HG03095 (cell line): ENCODE measurements around the gene TTYH3.
"Not testable (repeated sequence)": the region's sequence is repeated elsewhere in the genome, so short reads cannot be mapped to it uniquely, and the experiment has no call there.

Experiments used
- ATAC-seq: cut with Tn5 transposase; IDR thresholded peaks from one replicate; pipeline ENCODE4 v1.9.1; 2021; ENCODE audit warnings: moderate library complexity; ENCODE audit not compliant: unreplicated experiment

The TTYH3 gene

DNA sequence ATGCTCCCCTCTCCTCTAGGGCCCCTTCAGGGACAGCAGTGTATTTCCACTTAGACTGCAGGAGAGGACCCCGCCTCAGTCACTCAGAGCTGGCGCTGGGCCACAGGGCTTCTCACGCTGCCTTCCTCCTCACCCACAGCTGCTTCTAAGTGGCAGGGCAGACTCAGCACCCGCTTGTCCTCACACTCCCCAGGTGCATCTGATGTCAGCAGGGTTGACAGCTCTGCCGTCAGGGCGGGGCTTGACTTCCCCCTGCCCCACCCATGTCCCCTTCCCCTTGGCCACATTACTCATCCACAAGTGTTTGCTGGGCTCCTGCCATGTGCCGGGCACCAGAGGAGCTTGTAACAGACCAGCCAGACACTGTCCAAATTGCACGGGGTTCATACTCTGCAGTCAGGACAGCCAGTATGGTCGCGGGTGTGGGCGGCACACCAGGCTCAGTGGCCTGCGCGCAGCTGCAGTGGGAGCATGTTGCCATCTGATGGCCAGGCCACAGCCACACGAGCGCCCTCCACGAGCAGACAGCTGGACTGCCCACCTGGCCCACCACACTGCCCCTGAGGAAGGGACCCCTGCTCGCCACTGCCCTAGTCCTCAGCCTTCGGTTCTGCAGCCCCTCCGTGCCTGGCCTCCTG, 29.3 kb upstream of the TTYH3 start:
- no peak for ATAC-seq

- no peak for ATAC-seq
Measured at GRCh38 chr7:2603044-2603965, 28.5 kb upstream of the TTYH3 start.

DNA sequence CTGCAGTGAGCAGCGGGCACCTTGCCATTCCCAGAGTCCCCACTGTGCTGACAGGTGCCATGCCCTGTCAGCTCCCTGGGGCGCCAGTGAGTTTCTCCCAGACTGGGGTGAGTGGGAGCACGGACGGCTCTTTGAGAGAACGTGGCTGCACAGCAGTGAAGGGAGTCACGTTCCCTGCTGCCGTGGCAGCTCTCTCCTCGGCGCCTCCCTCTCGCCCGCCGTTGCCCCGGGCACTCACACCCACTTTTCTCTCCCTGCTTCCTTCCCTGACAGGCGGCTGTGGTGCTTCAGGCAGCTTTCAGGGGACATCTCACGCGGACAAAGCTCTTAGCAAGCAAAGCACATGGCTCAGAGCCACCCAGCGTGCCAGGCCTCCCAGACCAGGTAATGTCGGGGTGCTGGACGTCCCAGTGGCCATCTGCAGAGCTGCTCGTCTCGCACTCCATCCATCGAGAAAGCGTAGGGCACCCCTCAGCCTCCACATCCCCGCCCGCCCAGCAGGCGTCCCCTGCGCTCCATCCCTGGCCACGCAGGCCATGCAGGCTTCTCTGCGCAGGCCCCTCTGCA, 27.1 kb upstream of the TTYH3 start:
- ATAC-seq: no peak

GRCh38 chr7:2605608-2606538, 25.9 kb upstream of the TTYH3 start:
- ATAC-seq: no peak

DNA sequence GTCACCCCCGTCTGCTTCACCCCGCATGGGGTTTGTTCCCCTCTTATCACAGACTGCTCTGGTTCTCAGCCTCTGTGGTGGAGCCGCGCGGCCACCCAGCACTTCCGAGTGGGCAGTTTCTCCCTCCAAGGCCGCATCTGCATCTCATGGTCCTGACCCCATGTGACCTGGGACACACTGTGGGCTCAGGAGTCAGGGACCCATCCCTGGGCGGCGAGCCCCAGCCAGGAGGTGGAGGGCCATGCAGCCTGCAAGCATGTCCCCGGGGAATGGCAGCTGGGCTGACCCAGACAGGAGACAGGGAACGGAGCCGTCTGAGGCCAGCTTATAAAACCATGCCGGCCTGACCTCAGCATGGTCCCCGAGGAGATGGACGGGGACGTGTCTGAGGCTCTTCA, 25.2 kb upstream of the TTYH3 start:
- ATAC-seq: no peak

- ATAC-seq: no peak
Measured at GRCh38 chr7:2607122-2607922, 24.5 kb upstream of the TTYH3 start.

DNA sequence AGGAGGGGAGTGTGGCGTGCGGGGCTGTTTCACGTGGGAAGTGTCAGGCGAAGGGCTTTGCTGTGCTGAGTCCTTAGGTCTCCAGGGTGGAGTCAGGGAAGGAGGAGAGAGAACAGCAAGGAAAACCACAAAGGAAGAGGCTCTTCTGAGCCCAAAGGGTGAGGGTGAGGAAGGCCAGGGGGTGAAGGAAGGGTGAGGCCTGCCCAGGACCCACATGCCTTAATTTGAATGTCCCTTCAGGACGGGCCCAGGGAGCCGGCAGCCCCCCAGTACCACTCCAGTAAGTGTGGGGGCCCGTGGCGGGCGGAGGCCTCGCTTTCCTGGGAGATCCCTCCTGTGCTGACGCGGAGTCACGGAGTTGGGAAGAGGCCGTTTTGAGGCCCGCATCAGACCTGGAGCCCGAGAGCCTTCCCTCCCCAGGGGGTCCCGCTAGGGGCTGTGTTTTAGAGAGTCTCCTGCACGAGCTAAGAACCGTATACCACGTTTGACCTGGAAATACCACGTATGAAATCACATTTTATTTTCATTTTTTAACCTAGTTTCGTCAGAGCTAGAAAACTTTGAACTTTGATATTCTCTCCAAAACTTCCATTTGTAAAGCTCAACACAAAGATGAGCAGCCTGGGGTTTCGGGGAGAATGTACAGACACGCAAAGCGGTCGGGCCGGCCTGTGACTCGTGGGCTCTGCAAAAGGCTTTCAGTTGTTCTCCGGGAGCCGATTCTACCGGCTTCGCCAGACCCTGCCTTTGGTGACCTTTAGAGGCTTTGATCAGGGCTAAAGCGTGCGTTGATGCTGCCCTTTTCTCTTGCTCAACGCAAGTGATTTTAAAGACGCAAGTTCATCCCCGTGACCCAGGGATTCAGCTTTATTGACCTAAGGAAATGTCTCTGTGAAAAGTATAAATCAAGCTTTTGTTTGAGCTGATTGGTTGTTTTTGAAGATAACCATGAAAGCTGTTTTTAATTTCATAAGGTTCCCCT, 23.6 kb upstream of the TTYH3 start:
- ATAC-seq: no peak

DNA sequence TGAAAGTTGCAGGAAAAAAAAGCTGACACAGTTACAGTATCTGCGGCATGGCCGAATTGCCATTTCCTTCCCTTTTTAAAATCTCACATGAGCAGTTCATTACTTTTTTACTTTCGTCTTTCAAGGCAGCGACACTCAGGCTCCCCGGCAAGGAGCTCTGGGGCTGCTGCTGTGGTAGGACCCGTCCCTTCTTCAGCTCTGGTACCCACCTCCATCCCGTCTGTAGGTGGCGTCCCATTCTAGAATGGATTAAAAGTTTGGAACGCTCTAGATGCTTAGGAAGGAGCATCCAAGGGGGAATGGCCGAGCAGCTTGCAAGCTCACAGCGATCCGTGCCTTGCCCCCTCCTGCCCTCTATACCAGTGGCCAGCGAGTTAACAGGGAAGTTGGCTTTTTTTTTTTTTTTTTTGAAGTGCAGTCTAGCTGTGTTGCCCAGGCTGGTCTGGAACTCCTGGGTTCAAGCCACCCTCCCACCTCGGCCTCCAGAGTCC, 22.8 kb upstream of the TTYH3 start:
- no peak for ATAC-seq

DNA sequence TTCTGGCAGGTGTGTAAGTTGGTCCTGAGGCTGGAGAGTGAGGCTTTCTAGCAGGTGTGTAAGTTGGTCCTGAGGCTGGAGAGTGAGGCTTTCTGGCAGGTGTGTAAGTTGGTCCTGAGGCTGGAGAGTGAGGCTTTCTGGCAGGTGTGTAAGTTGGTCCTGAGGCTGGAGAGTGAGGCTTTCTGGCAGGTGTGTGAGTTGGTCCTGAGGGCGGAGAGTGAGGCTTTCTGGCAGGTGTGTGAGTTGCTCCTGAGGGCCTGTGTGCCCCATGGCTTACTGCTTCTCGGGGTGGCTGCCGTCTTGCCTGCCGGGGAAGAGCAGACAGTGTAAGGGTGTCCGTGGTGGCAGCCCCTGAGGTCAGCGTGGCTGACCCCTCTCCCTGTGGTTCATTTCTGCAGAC, 22.1 kb upstream of the TTYH3 start:
- not testable (repeated sequence) for ATAC-seq

DNA sequence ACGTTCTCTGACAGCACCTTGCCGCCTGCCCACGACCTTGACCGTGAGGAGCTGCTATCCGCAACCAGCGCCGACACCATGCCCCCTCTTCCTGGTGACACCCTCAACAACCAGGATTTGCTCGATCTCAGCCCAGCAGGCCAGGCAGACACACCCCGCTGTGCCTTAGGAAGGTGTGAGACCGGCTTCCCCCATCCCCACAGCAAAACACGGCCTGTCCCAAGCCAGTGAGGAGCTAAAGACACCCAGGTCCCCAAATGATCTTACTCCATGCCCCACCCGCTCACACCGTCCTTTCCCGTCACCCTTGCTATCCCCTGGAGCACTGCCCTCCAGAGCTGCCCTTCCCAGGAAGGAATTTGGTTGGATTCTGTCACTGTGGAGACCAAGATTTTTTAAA, 21.3 kb upstream of the TTYH3 start:
- no peak for ATAC-seq

GRCh38 chr7:2610898-2611297, 20.9 kb upstream of the TTYH3 start:
- ATAC-seq: no peak

- no peak for ATAC-seq
Measured at GRCh38 chr7:2611401-2611800, 20.4 kb upstream of the TTYH3 start.

- no peak for ATAC-seq
Measured at GRCh38 chr7:2611922-2612321, 19.9 kb upstream of the TTYH3 start.

- ATAC-seq: no peak
Measured at GRCh38 chr7:2612445-2613097, 19.2 kb upstream of the TTYH3 start.

GRCh38 chr7:2613098-2613930, 18.5 kb upstream of the TTYH3 start:
- no peak for ATAC-seq

DNA sequence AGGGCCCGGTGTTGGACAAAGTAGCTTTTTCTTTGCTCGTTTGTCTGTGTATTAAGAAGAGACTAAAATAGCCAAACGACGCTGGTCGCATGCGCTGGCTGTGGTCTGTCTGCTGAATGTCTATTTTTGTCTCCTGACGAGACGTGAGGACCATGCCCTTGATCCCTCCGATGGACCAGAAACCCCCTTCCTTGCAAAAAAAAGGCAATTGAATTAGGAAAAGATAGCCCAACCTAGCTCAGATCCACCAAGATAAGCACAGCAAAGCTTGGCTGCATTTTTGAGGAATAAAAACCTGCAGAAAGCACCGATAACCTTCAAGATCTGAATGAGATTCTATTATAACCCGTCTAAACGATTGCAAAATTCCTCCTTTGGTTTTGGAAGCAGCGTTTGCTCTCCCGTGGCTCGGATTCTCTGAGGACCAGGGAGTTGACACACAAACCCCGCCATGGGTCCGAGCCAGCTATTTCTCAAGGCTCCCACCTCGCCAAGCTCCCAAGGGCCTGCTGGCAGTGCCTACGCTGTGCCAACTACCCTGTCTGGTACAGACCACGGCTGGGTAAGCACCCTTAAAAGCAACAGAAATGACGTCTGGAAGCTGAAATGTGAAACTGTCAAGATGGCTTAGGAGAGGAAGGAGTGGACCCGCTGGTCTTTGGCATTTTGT, 17.7 kb upstream of the TTYH3 start:
- ATAC-seq: no peak
